Jurkat, Clone E6-1 (cell line): Measurements from ENCODE around the gene STX10.

Source experiments
- DNase-seq: peaks from one replicate; pipeline ENCODE4 v3.0.0-alpha.2; 2011; ENCODE audit warnings: low read depth, low spot score
- H3K4me3 ChIP-seq: 2 replicates; pipeline ENCODE4 v1.5.1; 2011; ENCODE audit warnings: mild to moderate bottlenecking, low read length, control low read depth, moderate library complexity

Gene STX10

GRCh38 chr19:13165162-13165997 lies 15.2 kb upstream of the STX10 start:
- 0 out of 2 replicates have a peak overlapping the region, but pooled peaks have one; percentile 51 for H3K4me3 ChIP-seq
- DNase-seq, result no peak

GRCh38 chr19:13164343-13165161 lies 14.4 kb upstream of the STX10 start:
- peak overlapping the region; percentile 51 for H3K4me3 ChIP-seq
- peak; percentile 71 for DNase-seq

GRCh38 chr19:13163609-13164342 lies 13.6 kb upstream of the STX10 start:
- H3K4me3 ChIP-seq, result peak overlapping the region; percentile 51
- DNase-seq, result no peak

- peak; percentile 97 for DNase-seq
- peak overlapping the region; percentile 59 for H3K4me3 ChIP-seq
Measured at GRCh38 chr19:13162724-13163608, 12.8 kb upstream of the STX10 start.

- no peak for DNase-seq
- no peak overlapping the region for H3K4me3 ChIP-seq
Measured at GRCh38 chr19:13160557-13160956, 10.4 kb upstream of the STX10 start.

- DNase-seq, result no peak
- no peak overlapping the region for H3K4me3 ChIP-seq
Measured at GRCh38 chr19:13159713-13160112, 9.5 kb upstream of the STX10 start.

- H3K4me3 ChIP-seq, result peak overlapping the region; percentile 90
- DNase-seq, result no peak
Measured at GRCh38 chr19:13155472-13156359, 5.5 kb upstream of the STX10 start.

- H3K4me3 ChIP-seq, result peak overlapping the region; percentile 90
- peak; percentile 70 for DNase-seq
Measured at GRCh38 chr19:13154911-13155471, 4.8 kb upstream of the STX10 start.

GRCh38 chr19:13154241-13154778 lies 4.1 kb upstream of the STX10 start:
- peak overlapping the region; percentile 90 for H3K4me3 ChIP-seq
- no peak for DNase-seq

- peak overlapping the region; percentile 90 for H3K4me3 ChIP-seq
- no peak for DNase-seq
Measured at GRCh38 chr19:13153569-13154240, 3.5 kb upstream of the STX10 start.

GRCh38 chr19:13152974-13153568 lies 2.9 kb upstream of the STX10 start:
- peak overlapping the region; percentile 90 for H3K4me3 ChIP-seq
- peak; percentile 92 for DNase-seq

- DNase-seq, result no peak
- peak overlapping the region; percentile 90 for H3K4me3 ChIP-seq
Measured at GRCh38 chr19:13152356-13152973, 2.3 kb upstream of the STX10 start.

GRCh38 chr19:13151605-13152355 lies 1.6 kb upstream of the STX10 start:
- peak; percentile 95 for DNase-seq
- peak overlapping the region; percentile 97 for H3K4me3 ChIP-seq

GRCh38 chr19:13150931-13151604 lies 893 bp upstream of the STX10 start:
- no peak for DNase-seq
- H3K4me3 ChIP-seq, result peak overlapping the region; percentile 97
